GM18505 (cell line): Measurements from ENCODE around the gene CACNA1H.

Source experiments
- ATAC-seq: cut with Tn5 transposase; IDR thresholded peaks from one replicate; pipeline ENCODE4 v1.9.1; 2021; ENCODE audit not compliant: unreplicated experiment
- POLR2A ChIP-seq: IDR thresholded peaks from 4 replicates; pipeline ENCODE4 v1.6.1; 2011; ENCODE audit warnings: borderline replicate concordance; ENCODE audit not compliant: insufficient read depth, insufficient read length; ENCODE audit errors: extremely low read depth

CACNA1H gene

DNA sequence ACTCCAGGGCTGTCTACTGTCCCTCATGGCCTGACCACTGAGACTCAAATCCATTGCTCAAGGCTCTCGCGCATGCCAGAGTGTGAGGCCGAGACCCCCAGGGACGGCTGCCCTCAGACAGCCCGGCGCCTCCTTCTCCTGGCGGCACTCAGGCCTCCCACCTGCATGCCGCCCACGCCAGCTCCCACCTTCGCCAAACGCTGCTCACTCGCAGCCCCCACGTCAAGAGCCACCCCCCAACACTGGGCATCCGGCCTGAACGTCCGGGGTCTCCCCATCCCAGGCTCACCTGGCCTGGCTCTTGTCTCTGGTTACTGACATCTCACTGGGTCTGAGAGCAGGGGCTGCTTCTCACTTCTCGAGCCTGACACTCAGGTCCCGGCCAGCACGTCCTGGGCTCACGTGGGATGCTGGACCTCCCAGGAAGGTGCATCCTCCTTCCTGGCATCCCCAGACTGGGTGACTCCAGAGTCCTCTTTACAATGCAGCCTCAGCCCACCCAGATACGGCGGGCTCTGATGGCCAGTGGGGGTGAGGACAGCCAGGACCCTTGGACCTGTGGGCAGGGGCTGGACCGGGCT lies 12.2 kb upstream of the CACNA1H start:
- TF ChIP-seq POLR2A = no peak
- ATAC-seq = no peak

DNA sequence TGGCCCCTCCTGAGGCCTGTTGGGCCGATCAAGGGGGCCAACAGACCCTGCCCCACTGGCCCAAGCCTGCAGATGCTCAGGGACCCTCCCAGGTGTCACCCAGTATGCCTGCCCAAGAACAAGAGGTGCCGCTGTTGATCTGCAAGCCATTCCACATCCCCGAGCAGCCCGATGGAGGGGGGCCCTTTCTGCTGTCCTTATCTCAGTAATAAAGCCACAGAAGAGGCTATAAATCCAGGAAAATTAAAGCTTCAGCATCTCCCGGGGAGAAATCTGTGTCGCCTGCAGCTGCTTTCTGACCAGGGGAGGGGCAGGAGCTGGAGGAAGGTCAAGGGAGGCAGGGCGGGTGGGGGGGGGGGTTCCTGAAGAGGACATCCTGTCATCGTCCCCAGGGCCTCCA lies 11.7 kb upstream of the CACNA1H start:
- no peak for TF ChIP-seq POLR2A
- ATAC-seq = no peak

DNA sequence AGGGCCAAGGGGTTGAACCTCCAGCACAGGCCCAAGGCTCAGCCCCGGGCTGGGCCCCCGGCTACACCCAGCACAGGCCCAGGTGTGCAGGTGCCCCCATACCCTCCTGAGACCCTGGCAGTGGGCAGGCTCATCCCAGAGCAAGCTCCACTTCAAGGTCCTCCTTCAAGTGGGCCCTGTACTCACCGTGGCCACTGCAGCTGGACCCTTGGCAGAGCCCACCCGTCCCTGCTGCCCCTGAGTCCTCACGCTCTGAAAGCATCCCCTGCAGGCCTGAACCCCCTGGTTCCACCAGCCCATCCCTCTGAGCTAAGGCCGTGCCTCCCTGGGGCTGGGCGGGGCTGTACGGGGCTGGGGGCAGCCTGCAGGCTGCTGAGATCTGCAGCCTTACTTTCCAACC lies 11.2 kb upstream of the CACNA1H start:
- no peak for ATAC-seq

GRCh38 chr16:1142911-1143310 lies 10.0 kb upstream of the CACNA1H start:
- TF ChIP-seq POLR2A = no peak
- no peak for ATAC-seq

More for the DNA sequence above, 11.2 kb upstream of the CACNA1H start:
- no peak for TF ChIP-seq POLR2A

- TF ChIP-seq POLR2A = no peak
- ATAC-seq = no peak
Observed at GRCh38 chr16:1143761-1144450, 9.0 kb upstream of the CACNA1H start.

GRCh38 chr16:1144476-1145382 lies 8.2 kb upstream of the CACNA1H start:
- no peak for TF ChIP-seq POLR2A
- no peak for ATAC-seq

- ATAC-seq = no peak
- no peak for TF ChIP-seq POLR2A
Observed at GRCh38 chr16:1145383-1146100, 7.4 kb upstream of the CACNA1H start.

GRCh38 chr16:1146409-1146808 lies 6.5 kb upstream of the CACNA1H start:
- no peak for ATAC-seq
- TF ChIP-seq POLR2A = no peak

DNA sequence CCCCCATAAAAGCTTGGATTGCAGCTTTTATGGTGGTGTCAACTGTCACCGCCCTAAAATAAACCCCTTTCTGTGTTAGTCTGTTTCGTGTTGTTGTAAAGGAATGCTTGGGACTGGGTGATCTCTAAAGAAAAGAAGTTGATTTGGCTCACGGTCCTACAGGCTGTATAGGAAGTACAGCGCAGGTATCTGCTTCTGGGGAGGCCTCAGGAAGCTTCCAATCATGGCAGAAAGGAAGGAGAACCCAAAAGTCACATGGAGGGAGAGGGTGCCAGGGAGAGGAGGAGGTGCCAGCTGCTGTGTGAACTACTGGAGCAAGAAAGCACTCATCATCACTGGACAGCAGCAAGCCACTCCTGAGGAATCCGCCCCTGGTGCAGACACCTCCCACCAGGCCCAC lies 5.9 kb upstream of the CACNA1H start:
- TF ChIP-seq POLR2A = no peak
- no peak for ATAC-seq

DNA sequence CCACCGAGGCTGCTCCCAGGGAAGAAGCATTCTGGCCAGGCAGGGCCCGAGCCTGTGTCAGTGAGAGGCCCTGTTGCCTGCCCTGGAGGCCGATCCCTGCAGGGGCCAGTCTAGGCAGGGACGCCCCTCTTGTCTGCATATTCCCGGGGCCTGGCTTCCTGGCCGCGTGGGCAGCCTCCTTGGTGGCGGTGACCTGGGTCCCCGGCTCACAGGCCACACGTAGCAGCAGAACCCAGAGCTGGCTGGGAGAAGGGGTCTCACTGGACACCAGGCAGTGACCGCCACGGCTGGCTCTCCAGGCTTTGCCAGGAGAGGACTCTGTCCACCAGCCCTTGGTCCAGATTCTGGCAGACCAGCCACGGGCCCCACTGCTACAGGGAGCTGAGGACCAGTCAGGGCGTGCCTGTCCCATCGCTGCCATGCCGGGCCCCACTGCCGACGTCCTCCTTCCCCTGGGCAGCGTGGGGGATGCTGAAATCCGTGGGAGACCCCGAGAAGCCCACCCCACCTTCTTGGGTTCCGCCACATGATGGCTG lies 3.7 kb upstream of the CACNA1H start:
- ATAC-seq = no peak
- no peak for TF ChIP-seq POLR2A

DNA sequence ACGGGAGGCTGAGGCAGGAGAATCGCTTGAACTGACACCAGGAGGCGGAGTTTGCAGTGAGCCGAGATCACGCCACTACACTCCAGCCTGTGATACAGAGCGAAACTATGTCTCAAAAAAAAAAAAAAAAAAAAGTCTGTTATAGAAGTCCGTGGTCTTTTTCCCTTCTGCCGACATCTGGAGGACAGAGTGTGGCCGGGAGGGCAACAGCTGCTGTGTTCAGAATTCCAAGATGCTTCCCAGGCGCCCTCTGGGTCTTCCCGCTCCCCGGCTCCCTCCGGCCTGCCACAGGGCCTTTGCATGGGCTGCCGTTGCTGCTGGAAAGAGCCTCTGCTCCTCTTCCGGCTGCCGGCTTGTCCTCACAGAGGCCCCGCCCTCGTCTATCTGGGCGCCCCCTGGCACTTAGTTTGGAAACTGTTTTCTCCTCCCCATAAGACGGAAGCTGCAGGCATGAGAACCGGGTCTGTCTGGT lies 2.4 kb upstream of the CACNA1H start:
- no peak for TF ChIP-seq POLR2A
- ATAC-seq = no peak

- no peak for ATAC-seq
- TF ChIP-seq POLR2A = no peak
Observed at GRCh38 chr16:1151424-1152122, 1.3 kb upstream of the CACNA1H start.
